Effector CD8-positive, alpha-beta T cell (primary cell): Measurements from ENCODE around the gene PPA2.
"Not testable (repeated sequence)": the region's sequence is repeated elsewhere in the genome, so short reads cannot be mapped to it uniquely, and the experiment has no call there.

Experiments used
- DNase-seq: peaks from one replicate; lab custom pipeline; 2025; lab: John Stamatoyannopoulos, UW
- total RNA-seq, 4 experiments: gene quantifications; one replicate each; lab custom pipeline; 2026; lab: John Stamatoyannopoulos, UW

The PPA2 gene
- total RNA-seq = 36.0 to 58.0 (median 47.8) reads per million in 4 experiments

DNA sequence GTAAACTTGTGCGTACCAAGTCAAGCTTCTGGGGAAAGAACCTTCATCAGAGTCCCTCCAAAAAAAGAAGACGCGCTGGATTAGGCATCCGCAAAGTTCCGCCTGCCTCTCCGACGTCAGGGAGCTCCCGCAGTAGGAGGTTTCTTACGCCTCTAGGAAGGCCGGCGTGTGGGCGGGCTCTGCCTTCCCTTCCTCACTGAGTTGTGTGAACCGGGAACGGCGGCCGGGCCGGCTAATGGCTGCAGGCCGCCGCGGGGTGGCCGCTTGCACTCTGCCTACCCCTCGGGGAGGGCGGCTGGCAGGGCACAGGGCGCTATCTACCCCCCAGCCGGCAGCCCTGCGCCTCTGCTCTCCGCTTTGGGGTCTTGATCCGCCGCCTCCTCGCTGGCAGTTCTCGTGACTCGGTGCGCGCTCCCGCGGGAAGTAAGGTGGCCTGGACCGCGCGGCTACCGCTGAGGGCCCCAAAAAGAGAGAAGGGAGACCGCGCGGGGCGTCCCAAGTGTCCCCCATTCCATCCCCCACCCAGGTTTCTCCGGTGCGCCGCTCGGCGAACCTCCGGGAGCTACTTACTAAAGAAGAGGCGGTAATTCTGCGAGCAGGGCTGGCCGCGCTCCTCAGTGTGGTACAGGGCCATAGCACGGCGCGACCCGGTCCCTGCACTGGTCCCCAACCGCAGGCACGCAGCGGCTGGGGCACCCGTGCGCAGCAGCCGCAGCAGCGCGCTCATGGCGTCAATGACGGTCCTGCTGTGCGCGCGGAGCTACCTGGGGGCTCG, at the start of gene PPA2:
Gene PPA2, minus strand, starts transcription at position 739 of the 775 bp plus-strand sequence. Its CDS starts 12 bp downstream, at position 727.
- DNase-seq = peak; percentile 61

DNA sequence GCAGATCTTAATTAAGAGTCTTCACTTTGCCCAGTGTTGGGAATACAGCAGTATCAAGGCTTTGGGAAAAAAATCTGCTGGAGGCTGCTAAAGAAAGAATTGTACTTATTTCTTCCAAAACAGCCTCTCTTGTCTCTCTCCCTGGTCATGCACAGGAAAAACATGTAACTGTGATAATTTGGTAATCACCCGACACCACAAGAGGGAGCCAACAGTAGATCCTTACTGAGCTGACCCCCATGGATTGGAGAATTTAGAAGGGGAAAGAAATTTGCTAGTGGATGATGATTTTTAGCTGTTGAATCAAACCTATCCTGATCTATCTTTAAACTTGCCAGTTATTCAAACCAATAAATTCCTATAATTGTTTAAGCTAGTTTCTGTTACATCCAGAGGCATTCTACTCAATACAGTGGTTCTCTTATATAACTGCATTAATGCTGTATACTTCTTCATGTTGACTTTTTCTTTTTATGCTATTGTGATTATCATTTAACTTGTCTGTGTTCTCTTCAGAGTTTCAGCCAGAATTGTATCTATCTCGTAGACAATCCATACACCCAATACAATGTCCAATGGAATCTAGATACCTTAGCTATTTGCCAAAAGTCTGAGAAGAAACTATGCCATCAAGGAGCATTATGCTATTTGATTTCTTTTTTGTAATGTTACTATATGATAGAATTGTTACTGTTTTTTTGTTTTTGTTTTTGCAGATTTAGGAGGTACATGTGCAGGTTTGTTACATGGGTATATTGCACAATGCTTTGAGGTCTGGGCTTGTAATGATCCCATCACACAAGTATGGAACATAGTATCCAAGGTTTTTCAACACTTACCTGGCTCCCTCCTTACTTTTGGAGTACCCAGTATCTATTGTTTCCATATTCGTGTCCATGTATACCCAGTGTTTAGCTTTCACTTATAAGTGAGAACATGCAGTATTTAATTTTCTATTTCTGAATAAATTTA, 47.2 kb upstream of the PPA2 start:
- no peak for DNase-seq

DNA sequence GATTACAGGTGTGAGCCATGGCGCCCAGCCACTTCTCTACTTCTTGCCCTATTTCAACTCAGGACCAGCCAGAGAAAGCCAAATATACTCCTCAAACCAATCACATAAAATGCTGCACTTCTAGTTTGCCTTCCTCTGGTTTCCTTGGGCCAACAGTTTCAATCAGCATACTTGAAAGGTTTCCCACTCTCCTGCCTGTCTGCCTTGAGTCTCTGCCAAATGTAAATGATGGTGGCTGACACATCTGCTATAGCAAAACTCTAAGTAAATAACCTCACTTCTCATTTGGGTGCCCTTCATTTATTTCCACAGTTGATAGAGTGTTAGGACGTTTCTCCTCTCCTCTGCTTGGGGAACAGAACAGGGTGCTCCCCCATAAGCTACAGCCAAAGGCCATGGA, 36.4 kb upstream of the PPA2 start:
- no peak for DNase-seq

DNA sequence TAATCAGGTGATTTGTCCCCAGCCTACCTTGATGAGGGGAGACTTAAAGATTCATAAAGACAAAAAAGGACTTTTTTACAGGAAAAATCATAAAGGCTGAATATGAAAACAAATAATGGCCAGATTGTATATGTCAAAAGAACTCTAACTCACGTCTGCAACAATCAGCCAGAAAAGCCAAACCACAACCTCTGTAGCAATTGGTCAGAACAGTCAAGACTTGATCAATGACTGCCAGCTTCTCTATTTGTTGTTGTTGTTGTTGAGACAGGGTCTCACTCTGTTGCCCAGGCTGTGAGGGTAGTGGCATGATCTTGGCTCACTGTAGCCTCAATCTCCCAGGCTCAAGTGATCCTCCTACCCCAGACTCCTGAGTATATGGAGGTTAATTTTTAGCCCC, 35.9 kb upstream of the PPA2 start:
- no peak for DNase-seq

GRCh38 chr4:105509291-105509690, 35.4 kb upstream of the PPA2 start:
- no peak for DNase-seq

- DNase-seq = no peak
These were observed 30.9 kb upstream of the PPA2 start for GRCh38 chr4:105504744-105505143.

DNA sequence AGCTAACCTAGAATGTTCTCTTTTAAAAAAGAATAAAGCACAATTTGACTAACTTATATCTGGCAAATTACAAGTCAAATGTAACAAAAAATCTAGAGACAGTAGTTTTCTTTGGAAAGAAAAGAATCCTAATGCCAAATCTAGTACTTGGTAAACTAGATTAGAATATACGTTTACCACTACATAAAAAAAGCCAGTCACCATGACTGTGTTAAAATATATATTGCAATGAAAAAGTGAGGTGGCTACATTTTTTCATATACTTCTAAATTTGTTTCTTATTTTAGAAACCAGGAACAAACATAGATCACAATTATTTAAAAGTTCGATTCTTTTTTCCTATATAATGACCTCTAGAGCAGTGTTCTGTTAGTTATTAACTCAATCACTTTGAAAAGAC, 29.6 kb upstream of the PPA2 start:
- DNase-seq = no peak

DNA sequence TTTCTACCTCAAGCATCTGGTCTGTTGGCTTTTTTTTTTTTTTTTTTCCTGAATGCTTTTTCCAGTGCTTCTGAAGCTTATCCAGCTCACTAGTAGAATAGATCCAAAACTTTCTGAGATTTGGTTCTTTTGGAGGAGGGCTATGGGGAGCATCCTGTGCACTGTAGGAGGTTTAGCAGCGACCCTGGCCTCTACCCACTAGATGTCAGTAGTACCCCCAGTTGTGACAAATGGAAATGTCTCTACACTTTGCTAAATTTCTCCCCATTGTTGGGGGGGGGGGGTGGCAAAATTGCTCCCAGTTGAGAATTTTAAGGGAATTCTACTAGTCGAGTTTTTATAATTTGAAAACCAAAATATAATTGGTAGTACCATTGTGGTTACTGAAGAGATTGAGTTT, 23.0 kb upstream of the PPA2 start:
- no peak for DNase-seq

DNA sequence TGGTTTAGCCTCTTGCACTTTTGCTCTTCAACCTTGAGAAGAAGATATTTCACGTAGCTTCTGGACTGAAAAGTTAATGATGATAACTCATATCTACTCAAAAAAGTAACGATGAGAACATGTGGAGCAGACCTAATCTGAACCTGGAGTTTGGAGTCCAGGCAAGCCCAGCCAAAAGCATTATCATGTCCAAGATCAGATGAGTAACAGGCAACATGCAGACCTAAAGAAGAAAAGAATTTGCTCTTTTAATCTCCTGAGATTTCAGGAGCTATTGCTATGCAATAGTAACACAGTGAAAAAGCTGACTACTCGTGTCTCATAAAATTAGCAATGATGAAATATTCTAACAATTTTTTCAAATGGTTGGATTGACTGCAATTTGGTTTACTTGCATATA, 21.8 kb upstream of the PPA2 start:
- no peak for DNase-seq

- DNase-seq = no peak
These were observed 16.7 kb upstream of the PPA2 start for GRCh38 chr4:105490523-105490922.

GRCh38 chr4:105483840-105484239, 10.0 kb upstream of the PPA2 start:
- no peak for DNase-seq

DNA sequence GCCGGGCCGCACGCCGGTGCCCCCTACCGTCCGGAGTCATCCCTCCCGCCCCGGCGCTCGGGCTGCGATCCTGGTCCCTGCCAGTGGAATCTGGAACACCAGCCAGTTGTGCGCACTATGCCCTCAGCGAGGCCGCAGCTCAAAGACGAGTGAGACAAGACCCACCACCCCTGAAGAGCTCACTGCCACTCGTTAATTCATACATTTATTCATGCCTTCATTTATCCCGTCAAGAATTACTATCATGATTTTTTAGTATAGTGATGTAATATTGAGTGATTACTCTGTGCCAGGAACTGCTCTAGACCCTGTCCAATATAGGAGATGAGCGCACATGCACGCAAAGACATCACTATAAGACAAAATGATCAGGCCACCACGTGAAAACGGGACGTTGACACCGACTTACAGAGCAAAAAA, 247 bp upstream of the PPA2 start:
- DNase-seq = no peak

GRCh38 chr4:105472871-105473323, 965 bp downstream of the PPA2 start:
- DNase-seq = no peak

- DNase-seq = peak; percentile 51
These were observed 2.2 kb downstream of the PPA2 start for GRCh38 chr4:105471566-105472176.

- DNase-seq = no peak
These were observed 3.1 kb downstream of the PPA2 start for GRCh38 chr4:105470766-105471165.

DNA sequence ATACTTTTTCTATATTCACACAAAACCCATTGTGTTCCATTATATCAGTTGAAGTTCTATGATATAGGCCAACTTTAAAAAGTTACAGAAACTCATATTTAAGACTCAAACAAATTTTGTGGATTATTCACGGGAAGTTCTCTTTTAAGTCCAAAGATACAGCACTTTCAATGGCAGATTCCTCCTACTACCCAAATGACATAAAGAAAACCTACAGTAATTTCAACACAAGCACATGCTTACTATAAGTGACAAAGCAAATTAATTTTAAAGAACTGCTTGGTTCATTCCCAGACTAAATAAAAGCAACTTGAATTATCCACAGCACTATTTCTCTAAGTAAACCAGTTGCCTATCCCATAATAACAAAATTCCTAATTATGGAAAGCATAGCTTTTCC, 4.1 kb downstream of the PPA2 start:
- no peak for DNase-seq

- no peak for DNase-seq
These were observed 7.3 kb downstream of the PPA2 start for GRCh38 chr4:105466580-105466979.

DNA sequence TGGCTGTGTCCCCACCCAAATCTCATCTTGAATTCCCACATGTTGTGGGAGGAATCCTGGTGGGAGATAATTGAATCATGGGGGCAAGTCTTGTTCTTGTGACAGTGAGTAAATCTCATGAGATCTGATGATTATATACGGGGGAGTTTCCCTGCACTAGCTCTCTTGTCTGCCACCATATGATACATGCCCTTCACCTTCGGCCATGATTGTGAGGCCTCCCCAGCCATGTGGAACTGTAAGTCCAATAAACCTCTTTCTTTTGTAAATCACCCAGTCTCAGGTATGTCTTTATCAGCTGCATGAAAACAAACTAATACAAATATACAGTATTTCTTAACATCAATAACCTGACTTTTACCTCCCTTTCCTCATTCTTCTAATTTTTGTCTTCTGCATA, 9.3 kb downstream of the PPA2 start:
- DNase-seq = not testable (repeated sequence)

DNA sequence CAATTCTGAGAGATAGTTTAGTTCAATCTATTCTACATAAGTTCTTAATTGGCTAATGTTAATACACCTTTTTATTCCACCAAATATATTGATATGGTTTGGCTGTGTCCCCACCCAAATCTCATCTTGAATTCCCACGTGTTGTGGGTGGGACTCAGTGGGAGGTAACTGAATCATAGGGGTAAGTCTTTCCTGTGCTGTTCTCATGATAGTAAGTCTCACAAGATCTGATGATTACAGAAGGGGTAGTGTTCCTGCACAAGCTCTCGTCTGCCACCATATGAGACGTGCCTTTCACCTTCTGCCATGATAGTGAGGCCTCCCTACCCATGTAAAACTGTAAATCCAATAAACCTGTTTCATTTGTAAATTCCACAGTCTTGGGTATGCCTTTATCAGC, 11.3 kb downstream of the PPA2 start:
- DNase-seq = no peak

- no peak for DNase-seq
These were observed 12.1 kb downstream of the PPA2 start for GRCh38 chr4:105461621-105462382.

DNA sequence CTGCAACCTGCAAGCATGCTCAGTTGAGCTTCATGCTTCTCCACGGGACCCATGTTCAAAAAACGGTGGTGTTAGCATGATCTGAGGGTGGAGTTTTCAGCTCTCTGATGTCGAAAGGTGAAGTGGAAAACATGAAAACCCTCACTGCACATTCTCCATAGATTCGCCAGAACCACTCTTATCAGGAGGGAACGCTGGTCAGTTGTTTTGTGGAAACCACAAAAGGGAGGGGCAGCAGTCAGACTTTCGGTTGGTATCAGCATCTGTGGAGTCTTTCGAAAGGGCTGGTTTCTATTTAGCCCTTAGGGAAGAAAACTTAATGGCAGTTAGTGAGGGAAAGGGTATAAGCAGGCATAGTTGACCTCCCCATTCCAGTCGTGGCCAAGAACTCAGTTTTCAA, 12.6 kb downstream of the PPA2 start:
- DNase-seq = no peak

DNA sequence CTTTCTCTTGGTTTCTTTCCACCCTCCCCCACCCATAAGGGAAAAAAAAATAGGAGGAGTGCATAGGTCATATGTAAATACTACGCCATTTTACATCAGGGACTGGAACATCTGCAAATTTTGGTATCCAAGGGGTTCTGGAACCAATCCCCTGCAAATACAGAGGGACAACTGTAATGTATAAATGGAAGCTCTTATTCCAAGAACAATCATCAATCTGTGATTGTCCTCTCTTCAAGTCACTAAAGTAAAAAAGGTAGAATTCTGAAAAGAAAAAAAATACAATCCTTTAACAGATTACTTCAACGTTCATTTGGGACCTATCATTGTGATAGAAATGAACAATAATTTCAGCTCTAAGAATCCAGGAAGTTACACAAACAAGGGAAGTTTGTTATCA, 13.6 kb downstream of the PPA2 start:
- DNase-seq = no peak
